GM13977 (cell line): ENCODE measurements around the gene PLXNA3.

Source experiments
- DNase-seq: peaks from one replicate; pipeline ENCODE4 v3.0.0; 2012; ENCODE audit warnings: low spot score
- in situ Hi-C: fragments of 300-500 bp; cut with MboI; formaldehyde crosslinking; loops from one replicate; pipeline ENCODE4 v1.12.0; 2022; ENCODE audit warnings: low sequenced_read_pairs, low pct_unique_long_range_greater_than_20kb, mixed read lengths, inconsistent platforms; ENCODE audit not compliant: unreplicated experiment
- TF ChIP-seq, protein P1 (sequence below): IDR thresholded peaks from 2 replicates; pipeline ENCODE4 v1.5.1; 2012; ENCODE audit warnings: mild to moderate bottlenecking, control low read depth; ENCODE audit not compliant: insufficient read depth; ENCODE audit errors: extremely low read depth, missing control alignments

Gene PLXNA3

DNA sequence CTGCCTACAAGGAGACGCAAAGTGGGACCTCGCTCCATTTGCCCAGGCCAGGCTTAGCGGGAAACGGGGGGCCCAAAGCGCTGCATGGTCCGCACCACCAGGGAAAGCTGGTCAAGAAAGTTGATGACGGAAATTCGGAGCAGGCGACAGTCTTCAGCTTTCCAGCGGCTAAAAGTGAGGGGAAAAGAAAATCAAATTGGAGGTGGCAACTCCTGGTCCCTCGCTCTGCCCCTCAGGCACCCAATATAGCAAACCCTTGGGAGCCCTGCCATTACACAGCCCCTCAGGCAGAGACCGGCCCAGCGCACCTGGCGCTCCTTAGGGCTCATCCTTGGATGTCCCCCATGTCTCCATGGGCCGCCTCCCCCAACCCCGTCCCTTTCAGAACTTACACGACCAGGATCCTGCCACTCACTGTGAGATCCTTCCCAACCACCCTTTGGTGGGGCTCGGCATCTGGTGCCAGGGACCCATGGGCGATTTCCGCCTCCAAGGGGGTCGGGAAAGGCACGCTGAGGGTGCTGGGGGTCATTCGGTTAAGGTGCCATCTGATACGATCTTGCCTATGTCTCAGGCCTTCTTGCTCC lies 19.9 kb downstream of the PLXNA3 start:
- DNase-seq = no peak
- TF ChIP-seq, protein P1, sequence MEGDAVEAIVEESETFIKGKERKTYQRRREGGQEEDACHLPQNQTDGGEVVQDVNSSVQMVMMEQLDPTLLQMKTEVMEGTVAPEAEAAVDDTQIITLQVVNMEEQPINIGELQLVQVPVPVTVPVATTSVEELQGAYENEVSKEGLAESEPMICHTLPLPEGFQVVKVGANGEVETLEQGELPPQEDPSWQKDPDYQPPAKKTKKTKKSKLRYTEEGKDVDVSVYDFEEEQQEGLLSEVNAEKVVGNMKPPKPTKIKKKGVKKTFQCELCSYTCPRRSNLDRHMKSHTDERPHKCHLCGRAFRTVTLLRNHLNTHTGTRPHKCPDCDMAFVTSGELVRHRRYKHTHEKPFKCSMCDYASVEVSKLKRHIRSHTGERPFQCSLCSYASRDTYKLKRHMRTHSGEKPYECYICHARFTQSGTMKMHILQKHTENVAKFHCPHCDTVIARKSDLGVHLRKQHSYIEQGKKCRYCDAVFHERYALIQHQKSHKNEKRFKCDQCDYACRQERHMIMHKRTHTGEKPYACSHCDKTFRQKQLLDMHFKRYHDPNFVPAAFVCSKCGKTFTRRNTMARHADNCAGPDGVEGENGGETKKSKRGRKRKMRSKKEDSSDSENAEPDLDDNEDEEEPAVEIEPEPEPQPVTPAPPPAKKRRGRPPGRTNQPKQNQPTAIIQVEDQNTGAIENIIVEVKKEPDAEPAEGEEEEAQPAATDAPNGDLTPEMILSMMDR = no peak
- in situ Hi-C loops = no loop called here

DNA sequence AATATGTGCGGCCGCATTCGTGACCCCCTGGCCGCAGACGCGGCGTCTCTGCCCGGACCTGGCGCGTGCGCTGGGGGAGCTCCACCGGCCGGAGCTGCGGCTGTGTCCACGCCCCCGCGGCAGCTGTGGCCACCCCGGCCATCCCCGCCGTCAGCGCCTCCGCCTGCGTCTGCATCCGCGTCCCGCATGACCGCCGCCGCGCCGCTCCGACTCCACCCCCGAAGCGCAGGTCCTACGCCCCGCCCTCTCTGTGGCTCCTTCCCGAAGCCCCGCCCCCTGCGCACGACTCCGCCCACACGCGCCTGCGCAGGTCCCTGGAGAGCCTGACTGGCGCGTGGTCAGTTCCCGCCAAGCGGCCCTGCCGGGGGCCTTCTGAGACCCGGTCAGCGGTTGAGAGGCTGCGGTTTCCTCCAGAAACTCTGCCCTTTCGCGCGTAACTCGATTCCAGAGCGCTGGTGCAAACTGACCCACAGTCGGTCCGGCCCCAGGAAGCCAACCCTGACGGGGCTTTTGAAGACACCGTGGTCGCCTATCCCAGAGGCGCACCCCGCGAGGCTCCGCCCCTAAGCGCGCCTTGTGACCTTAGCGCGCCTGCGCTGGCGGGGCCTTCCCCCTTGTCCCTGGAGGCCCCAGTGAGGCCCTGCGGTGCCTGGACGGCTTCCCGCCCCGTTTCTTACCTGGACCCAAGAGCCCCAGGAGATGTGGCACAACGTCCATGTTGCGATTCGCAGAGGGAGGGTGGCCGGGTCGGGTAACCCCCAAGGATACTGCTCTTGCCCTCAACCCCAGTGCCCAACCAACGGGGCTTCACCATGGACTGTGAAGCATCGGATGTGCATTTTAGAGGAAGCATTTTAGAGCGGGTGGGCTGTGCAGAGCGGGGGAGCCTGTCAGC lies 20.9 kb downstream of the PLXNA3 start, which contains the start of gene LAGE3:
Gene LAGE3 (minus strand): TSS at position 554 of the 895 bp plus-strand sequence. CDS start 366 bp downstream, at position 188.
- TF ChIP-seq, protein P1 = no peak
- peak; percentile 94 for DNase-seq
- in situ Hi-C loops = no loop called here

DNA sequence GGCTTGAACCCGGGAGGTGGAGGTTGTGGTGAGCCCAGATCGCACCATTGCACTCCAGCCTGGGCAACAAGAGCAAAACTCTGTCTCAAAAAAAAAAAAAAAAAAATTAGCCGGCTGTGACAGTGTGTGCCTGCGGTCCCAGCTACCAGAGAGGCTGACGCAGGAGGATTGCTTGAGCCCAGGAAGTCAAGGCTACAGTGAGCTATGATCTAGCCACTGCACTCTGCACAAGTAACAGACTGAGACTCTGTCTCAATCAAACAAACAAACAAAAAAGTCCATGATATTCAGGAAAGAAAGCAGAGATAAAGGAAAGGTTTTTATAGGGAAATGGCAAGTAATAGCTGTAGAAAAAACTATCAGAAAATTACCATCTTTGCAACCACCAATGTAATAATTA lies 23.1 kb downstream of the PLXNA3 start:
- in situ Hi-C loops = no loop called here
- TF ChIP-seq, protein P1 = no peak
- no peak for DNase-seq

DNA sequence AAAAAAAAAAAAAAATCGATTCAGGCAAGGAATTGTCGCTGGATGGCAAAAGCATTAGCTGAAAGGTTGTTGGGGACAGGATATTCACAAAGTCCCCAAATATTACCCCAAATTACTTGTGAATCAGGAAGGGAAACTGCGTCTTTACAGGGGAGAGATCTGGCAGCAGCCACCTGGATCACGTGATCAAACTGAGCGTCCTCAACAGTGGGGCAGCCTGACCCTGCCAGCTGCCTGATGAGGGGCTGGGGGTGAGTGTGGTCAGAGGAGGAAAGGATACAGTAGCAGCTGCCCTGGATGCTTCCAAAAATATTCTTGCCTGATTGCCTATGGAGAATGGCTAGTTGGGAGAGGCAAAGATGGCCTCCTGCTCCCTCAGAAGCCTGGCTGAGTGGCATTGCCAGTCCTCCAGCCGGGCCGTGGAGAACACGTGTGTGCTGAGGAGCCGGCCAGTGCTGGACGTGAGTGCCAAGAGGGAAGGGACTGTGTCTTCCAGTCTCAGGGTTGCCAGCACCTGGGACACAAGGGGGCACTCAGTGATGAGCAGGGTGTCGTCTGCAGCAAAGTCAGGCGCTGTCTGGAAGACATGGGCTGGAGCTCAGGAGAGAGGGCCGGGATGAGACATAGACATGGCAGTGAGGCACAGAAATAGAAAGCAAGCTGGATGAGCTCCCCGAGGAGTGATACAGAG lies 24.0 kb downstream of the PLXNA3 start:
- in situ Hi-C loops = no loop called here
- TF ChIP-seq, protein P1 = no peak
- no peak for DNase-seq

DNA sequence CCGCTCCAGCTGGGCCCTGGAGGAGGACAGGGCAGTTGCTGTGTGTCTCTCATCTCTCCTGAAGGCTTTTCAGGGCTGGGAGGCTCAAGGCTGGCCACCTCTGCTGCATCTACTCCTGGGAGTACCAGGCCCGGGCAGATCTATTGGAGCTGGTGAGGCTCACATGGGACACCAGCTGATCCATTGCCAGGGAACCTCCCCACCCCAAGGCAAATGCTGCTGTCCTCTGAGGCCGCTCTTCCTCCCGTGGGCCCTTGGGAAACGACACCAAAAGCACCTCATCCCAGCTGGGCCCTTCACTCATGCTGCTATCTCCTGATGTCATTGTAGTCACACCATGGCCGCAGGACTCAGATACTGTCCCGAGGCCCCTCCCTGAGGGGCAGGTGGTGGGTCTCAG lies 24.7 kb downstream of the PLXNA3 start:
- TF ChIP-seq, protein P1 = no peak
- in situ Hi-C loops = no loop called here
- DNase-seq = no peak

DNA sequence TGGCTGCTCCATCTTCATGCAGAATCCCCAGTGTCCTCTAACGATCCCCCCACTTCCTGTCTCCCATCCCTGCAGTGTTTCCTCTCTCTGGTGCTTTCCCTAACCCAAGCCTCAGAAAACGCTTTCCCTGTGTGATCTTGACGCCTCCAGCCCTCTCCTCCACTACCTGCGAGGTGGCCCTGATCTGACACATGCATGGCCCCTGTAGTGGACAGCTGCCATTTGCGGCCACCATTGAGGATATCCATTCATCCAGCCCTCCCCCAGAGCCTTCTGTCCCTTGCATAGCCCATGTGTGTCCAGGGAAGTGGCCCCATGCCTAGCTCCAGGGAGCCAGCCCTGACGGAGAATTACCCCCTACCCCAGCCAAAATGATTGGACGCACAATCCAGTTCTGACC lies 25.2 kb downstream of the PLXNA3 start:
- DNase-seq = no peak
- in situ Hi-C loops = no loop called here
- TF ChIP-seq, protein P1 = no peak
